ENCODE data around the gene MT2A.

The MT2A gene

GRCh38 chr16:56609463-56609921 is 1.1 kb downstream of the MT2A start:
- TF ChIP-seq CTCF (conservative IDR thresholded peaks at IDR 0.05; ENCODE audit: low read depth): no peak
- POLR2A ChIA-PET (ENCODE audit: low non-redundant PET): interaction anchor here (1.5 kb wide), 1 partner anchor 75 kb away, joined by 4 read pairs; no protein-coding TSS in a partner anchor
- DNase-seq (ENCODE audit: low spot score): peak; percentile 78
- H3K27ac ChIP-seq: peak overlapping the region; percentile 100
- CTCF ChIA-PET: interaction anchor here (0.5 to 0.7 kb wide), 2 partner anchors 14 to 93 kb away, joined by 3 read pairs; no protein-coding TSS in a partner anchor

- CTCF ChIA-PET: interaction anchor here (0.5 to 0.7 kb wide), 2 partner anchors 14 to 92 kb away, joined by 3 read pairs; no protein-coding TSS in a partner anchor
- peak; percentile 70 for DNase-seq (ENCODE audit: low spot score)
- no peak for TF ChIP-seq CTCF (conservative IDR thresholded peaks at IDR 0.05; ENCODE audit: low read depth)
- POLR2A ChIA-PET (ENCODE audit: low non-redundant PET): interaction anchor here (2.4 kb wide), 1 partner anchor 16 kb away, joined by 14 read pairs; the partner anchor contains the start of gene MT1E
- peak overlapping the region; percentile 100 for H3K27ac ChIP-seq
These were observed 1.7 kb downstream of the MT2A start for GRCh38 chr16:56610017-56610608.

- H3K27ac ChIP-seq: peak overlapping the region; percentile 100
- TF ChIP-seq CTCF (conservative IDR thresholded peaks at IDR 0.05; ENCODE audit: low read depth): no peak
- ChIA-PET CTCF (no interaction called here), POLR2A (ENCODE audit: low non-redundant PET) (interaction anchor here (2.4 kb wide), 1 partner anchor 15 kb away, joined by 14 read pairs; the partner anchor contains the start of gene MT1E)
- no peak for DNase-seq (ENCODE audit: low spot score)
These were observed 2.3 kb downstream of the MT2A start for GRCh38 chr16:56610609-56611111.

- CTCF ChIA-PET: interaction anchor here (0.6 kb wide), 1 partner anchor 89 kb away, joined by 3 read pairs; no protein-coding TSS in a partner anchor
- TF ChIP-seq CTCF (conservative IDR thresholded peaks at IDR 0.05; ENCODE audit: low read depth): no peak
- H3K27ac ChIP-seq: peak overlapping the region; percentile 100
- POLR2A ChIA-PET (ENCODE audit: low non-redundant PET): interaction anchor here (2.4 kb wide), 1 partner anchor 15 kb away, joined by 14 read pairs; the partner anchor contains the start of gene MT1E
- DNase-seq (ENCODE audit: low spot score): no peak
These were observed 3.0 kb downstream of the MT2A start for GRCh38 chr16:56611281-56611833.

GRCh38 chr16:56613706-56614105 is 5.3 kb downstream of the MT2A start:
- ChIA-PET CTCF (no interaction called here), POLR2A (ENCODE audit: low non-redundant PET) (no interaction called here)
- no peak for TF ChIP-seq CTCF (conservative IDR thresholded peaks at IDR 0.05; ENCODE audit: low read depth)
- DNase-seq (ENCODE audit: low spot score): no peak
- no peak overlapping the region for H3K27ac ChIP-seq

GRCh38 chr16:56614549-56614991 is 6.2 kb downstream of the MT2A start:
- DNase-seq (ENCODE audit: low spot score): peak; percentile 56
- ChIA-PET CTCF (interaction anchor here (0.7 kb wide), 1 partner anchor 228 kb away, joined by 8 read pairs; no protein-coding TSS in a partner anchor), POLR2A (ENCODE audit: low non-redundant PET) (interaction anchor here (0.6 kb wide), 1 partner anchor 13 kb away, joined by 3 read pairs; no protein-coding TSS in a partner anchor)
- H3K27ac ChIP-seq: peak overlapping the region; percentile 75
- no peak for TF ChIP-seq CTCF (conservative IDR thresholded peaks at IDR 0.05; ENCODE audit: low read depth)
